Measurements from ENCODE around the gene GARNL3. TPM values are rescaled to one million over a fixed set of nuclear protein-coding genes. Genes with fewer than 3 reads are reported as not detected.

The GARNL3 gene
- total and polyA plus RNA-seq, 2 of the 13 experiments (the other 11 are each of a cell fraction or from before 2014, with no cell fraction given): 3.9 to 11.0 TPM

GRCh38 chr9:127283917-127284497 is 19.4 kb downstream of the GARNL3 start:
- Histone ChIP-seq H4K20me1 (ENCODE audit: insufficient read depth, low read length) (no peaks in the 10 kb centered on the region), H3K27me3 (ENCODE audit: control insufficient read depth in 1 of 2, insufficient read depth in 2 of 2, low read length in 2 of 2) (no peaks in the 10 kb centered on the region), H2AFZ (ENCODE audit: low read length) (no peak overlapping the region), H3K9ac (ENCODE audit: insufficient read depth, low read depth, low read length) (no peak overlapping the region), H3K4me1 (ENCODE audit: insufficient read depth, low read length) (peaks cover 15% of the 10 kb centered on the region), H3K36me3 (replicated peaks in 1 of 2; ENCODE audit: control insufficient read depth in 1 of 2, insufficient read depth in 2 of 2, low read length in 2 of 2) (no peaks in the 10 kb centered on the region), H3K9me3 (ENCODE audit: low read length) (no peaks in the 10 kb centered on the region), H3K4me3 (replicated peaks in 1 of 3; ENCODE audit: insufficient read depth in 1 of 3, low read depth in 2 of 3, low read length in 3 of 3) (no peak overlapping the region), H3K79me2 (ENCODE audit: insufficient read depth, low read length) (no peaks in the 10 kb centered on the region), H3K27ac (ENCODE audit: extremely low read length, insufficient read depth, low read length) (no peak overlapping the region), H3K4me2 (ENCODE audit: low read depth, low read length) (no peak overlapping the region)
- ChIA-PET POLR2A (no interaction called here), CTCF (ENCODE audit: low intra/inter-chr PET ratio, low total read pairs) (no interaction called here)
- in situ Hi-C loops (cut with HindIII; ENCODE audit: extremely low pct_ligation_motif_present, low pct_unique_long_range_greater_than_20kb) (no loop called here), intact Hi-C loops (cut with micrococcal nuclease; ENCODE audit: unreplicated experiment) (no loop called here)
- FAIRE-seq: no peak
- TF ChIP-seq HCFC1 (IDR thresholded peaks at IDR 0.05; ENCODE audit: low read depth, low read length): no peak
- 0 out of 4 replicates have a peak, but pooled peaks have one; percentile 3 to 21 for TF ChIP-seq MAFK (conservative IDR thresholded peaks at IDR 0.05 in 1 of 2, IDR thresholded peaks at IDR 0.05 in 1 of 2; ENCODE audit: low read length in 2 of 2)
- TF ChIP-seq NFAT5 (CRISPR knock-in tag; IDR thresholded peaks at IDR 0.05): no peak
- TF ChIP-seq PHF8 (CRISPR knock-in tag; IDR thresholded peaks at IDR 0.05): no peak
- peak; percentile 33; the same call in 1 of the 2 replicates for TF ChIP-seq MAFF (IDR thresholded peaks at IDR 0.05; ENCODE audit: low read depth, low read length)
- no peak for TF ChIP-seq NFYC (CRISPR knock-in tag; IDR thresholded peaks at IDR 0.05)
- peak; percentile 41 for TF ChIP-seq CTCF (CRISPR knock-in tag; IDR thresholded peaks at IDR 0.05)
- no peak for TF ChIP-seq MEIS2 (CRISPR knock-in tag; IDR thresholded peaks at IDR 0.05)
- TF ChIP-seq STAG1 (CRISPR knock-in tag; IDR thresholded peaks at IDR 0.05): peak; percentile 44
- no peak for TF ChIP-seq ZNF263 (CRISPR knock-in tag; IDR thresholded peaks at IDR 0.05)
- TF ChIP-seq MNT (IDR thresholded peaks at IDR 0.05): no peak
- 66% methylated on average over 2 of the region's 2 CpGs for WGBS (ENCODE audit: low lambda C conversion rate)
- no TSS peak for BruUV-seq (replicated peaks)
- no peak for DNase-seq (ENCODE audit: low spot score)
- ATAC-seq: no peak
